Left cardiac atrium (tissue), 4 donors: ENCODE results near the gene LMLN. TPM values are rescaled to one million over a fixed set of nuclear protein-coding genes. Genes with fewer than 3 reads are reported as not detected.
A peak's percentile ranks its signal among the peaks of the same experiment; 100 is the strongest.
"Not testable (repeated sequence)": the region's sequence is repeated elsewhere in the genome, so short reads cannot be mapped to it uniquely, and the experiment has no call there.

ENCODE experiments used
- ATAC-seq, 2 donors: fragments of 200-7000 bp; cut with Tn5 transposase; one replicate each; pipeline ENCODE4 v1.9.1; 2020; ENCODE audit warnings: mild to moderate bottlenecking in 2 of 2, moderate library complexity in 2 of 2
- DNase-seq: peaks from one replicate; pipeline ENCODE4 v3.0.0-alpha.2; 2020
- intact Hi-C, 2 donors: fragments of 100-400 bp; cut with DNase I; formaldehyde crosslinking; loops; one replicate each; pipeline versions ENCODE4 v1.14.1 to v1.15.1; 2022 to 2023
- total RNA-seq, 2 donors: library from RNA; stranded (reverse); fragmentation: NEBNext Ultra II Directional; extraction: Animal tissue kit (Norgen Biotek cat#: 25700); gene quantifications; one replicate each; pipeline ENCODE4 v1.2.1, GENCODE V29; 2021
- donor health status: DM: no; HTN: yes; CAD: no.
- donor health status: DM: no; HTN: yes; CAD: no; lungs with severe emphysema.
- donor health status: DM: yes; HTN: yes; CAD: no.
- donor health status: Dilated cardiomyopathy.

Gene LMLN
- total RNA-seq, 2 donors from 2014 or later, result 6.9 to 7.0 TPM

DNA sequence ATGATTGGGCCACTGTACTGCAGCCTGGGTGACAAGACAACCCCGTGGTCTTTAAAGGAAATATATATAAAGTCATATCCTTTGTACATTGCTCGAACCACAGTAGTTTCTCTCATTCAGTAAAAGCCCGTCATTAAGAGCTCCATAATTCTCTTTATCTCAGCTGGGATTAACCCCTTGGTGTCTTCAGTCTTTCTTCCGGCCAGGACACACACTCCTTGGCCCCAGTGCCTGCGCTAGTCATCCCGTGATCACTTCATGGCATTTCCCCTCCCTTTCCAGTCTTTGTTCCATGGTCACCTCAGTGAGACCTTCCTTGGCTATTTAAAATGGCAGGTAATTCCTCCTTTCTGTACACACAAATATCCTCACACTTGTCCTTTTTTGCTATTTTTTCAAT, 6.7 kb upstream of the LMLN start:
- DNase-seq (no peak), ATAC-seq (no peak)
- intact Hi-C loops, result no loop called here

DNA sequence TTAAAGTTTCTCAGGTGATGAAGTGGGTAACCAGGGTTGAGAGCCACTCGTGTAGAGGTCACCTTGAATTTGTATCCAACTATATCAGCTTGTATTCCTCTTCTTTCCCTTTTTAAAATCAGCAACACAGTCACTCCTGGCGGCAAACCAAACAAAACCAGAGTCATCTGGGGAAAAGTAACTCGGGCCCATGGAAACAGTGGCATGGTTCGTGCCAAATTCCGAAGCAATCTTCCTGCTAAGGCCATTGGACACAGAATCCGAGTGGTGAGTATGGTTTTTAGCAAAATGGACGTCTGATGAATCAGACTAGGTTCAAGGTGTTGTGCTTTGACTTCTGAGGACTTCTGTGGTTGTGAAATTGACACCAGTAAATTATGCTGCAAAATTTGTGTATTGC, 6.1 kb upstream of the LMLN start:
- intact Hi-C loops, result no loop called here
- peak in 1 of 2 donors; percentile 6 for ATAC-seq
- peak; percentile 57 for DNase-seq

DNA sequence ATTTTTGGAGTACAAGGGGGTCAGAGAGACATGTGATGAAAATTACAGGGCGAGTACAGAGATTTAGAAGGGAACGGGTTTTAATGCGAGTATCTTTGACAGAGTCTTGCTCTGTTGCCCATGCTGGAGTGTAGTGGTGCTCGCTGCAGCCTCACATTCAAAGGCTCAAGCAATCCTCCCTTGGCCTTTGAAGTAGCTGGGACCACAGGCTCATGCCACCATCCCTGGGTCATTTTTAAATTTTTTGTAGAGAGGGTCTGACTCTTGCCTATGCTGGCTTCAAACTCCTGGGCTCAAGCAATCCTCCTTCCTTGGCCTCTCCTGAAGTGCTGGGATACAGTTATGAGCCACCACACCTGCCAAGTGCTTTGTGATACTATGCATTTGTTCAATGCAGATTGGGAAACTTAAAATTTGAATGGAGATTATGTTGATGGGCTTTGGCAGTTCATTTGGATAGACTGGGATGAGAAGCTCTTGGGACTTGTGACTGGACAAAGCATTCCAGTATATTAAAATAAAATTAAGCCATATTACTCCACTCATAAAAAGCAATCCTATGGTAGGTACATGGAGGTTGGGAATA, 4.0 kb upstream of the LMLN start:
- ATAC-seq (no peak), DNase-seq (no peak)
- intact Hi-C loops, result no loop called here

DNA sequence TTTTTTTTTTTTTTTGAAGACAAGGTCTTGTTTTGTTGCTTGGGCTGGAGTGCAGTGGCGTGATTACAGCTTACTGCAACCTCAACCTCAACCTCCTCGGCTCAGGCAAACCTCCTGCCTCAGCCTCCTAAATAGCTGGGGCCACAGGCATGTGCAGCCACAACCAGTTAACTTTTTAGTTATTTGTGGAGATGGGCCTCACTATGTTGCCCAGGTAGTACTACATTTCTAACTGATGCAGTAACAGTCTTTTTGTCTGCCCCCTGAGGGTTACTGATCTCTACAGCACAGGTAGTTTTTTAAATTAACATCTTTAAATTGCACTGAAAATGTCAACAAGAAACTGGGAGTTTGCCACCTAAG, 3.4 kb upstream of the LMLN start:
- no peak for ATAC-seq
- no peak for DNase-seq
- intact Hi-C loops, result no loop called here

DNA sequence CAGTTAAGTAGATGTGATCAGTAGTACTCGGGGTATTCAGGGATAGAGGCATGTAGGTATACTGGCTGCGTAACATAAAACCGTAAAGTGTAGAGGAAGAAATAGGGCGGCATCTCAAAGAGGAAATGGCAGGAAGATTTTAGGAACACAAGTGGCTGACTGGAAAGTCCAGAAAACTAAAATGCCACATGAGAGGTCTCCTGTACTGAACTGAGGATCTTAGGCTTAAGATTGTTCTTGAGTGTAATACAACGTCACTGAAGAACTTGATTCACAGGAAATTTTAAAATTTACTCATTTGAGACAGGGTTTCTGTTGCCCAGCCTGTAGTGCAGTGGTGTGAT, 2.3 kb upstream of the LMLN start:
- no peak for ATAC-seq
- intact Hi-C loops, result no loop called here

DNA sequence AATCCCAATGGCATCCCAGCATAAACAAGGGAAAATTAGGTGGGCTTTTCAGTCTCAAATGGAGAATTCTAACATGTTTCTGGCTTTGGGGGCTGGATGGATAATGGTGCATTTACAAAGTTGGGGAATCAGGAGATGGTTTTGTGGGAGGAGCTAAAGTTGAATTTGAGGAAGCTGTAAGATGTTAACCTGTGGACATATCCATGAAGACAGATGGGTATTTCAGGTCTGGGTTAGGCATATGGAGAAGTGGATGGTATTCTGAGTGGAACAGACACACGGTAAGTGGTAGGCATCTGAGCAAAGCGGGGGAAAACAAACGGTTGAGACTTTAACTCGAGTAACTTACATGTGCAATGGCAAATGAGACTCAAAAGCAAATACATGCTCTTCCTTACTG, 1.7 kb upstream of the LMLN start:
- intact Hi-C loops, result no loop called here
- DNase-seq (no peak), ATAC-seq (no peak)

More for the DNA sequence above, 2.3 kb upstream of the LMLN start:
- DNase-seq, result no peak

DNA sequence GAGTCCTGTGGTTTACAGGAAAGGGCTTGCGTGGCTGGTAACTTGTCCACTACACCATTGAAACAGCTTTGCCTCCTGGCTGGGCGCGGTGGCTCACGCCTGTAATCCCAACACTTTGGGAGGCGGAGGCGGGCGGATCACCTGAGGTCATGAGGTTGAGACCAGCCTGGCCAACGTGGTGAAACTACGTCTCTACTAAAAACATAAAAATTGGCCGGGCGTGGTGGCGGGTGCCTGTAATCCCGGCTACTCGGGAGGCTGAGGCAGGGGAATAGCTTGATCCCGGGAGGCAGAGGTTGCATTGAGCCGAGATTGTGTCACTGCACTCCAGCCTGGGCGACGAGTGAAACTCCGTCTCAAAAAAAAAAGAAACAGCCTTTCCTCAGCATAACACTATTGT, 1.2 kb upstream of the LMLN start:
- DNase-seq, ATAC-seq, intact Hi-C loops: not testable (repeated sequence)

DNA sequence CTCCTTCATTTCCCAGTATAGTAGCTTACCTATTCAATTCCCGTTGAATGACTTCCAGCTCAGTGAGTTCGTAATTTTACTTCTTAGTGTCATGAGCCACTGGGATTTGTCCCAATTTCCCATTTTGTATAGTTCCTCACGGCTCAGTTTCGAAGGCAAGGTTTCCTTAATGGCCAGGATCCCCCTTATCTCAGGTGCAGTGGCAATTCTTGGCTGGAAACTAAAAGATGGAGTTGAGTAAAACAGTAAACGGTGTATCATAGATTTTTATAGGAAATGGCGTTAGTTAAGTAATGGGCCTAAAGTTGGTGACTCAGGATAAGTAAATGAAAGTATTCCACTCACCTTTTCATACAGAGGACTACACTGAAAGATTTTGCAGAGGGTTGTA, 522 bp upstream of the LMLN start:
- DNase-seq (no peak), ATAC-seq (no peak)
- intact Hi-C loops, result no loop called here

DNA sequence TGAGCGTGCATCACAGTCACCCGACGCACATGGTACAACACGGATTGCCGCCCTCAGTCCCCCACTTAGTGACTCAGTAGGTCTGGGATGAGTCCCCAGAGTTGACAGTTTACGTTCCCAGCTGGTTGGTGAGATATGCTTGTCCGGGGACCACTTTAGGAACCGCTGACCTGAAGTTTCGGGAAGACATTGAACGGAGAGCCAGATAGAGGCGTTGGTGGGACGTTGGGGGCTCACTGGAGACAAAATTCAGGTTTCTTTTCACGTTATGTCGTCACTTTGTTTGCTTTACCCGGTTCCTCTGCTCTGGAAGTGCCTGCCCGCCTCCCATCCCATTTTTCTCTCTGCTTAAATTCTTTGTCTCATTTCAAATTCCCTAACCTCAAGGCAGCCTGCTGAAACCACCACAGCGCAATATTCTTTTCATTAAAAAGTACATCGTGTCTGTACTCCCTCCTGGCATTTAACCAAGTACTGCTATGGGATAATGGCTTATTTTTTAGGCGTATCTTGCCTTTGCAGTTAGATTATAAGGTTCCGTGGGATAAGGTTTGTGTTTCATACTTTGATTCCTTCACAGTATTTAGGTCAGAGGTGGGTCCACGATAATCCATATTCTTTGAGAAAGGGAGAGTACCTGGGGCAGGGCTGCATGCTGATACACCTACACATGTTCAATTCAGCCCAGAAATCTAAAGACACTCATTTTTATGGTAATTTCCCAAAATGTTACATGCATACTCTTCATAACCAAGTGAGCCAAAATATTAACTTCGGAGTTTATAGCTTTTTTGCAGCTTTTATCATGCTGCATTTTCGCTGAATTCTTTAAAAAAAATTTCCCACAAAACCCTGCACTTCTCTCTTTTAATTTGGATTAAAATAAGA, 921 bp downstream of the LMLN start:
- peak; percentile 37 for DNase-seq
- intact Hi-C loops, result no loop called here
- ATAC-seq, result no peak

DNA sequence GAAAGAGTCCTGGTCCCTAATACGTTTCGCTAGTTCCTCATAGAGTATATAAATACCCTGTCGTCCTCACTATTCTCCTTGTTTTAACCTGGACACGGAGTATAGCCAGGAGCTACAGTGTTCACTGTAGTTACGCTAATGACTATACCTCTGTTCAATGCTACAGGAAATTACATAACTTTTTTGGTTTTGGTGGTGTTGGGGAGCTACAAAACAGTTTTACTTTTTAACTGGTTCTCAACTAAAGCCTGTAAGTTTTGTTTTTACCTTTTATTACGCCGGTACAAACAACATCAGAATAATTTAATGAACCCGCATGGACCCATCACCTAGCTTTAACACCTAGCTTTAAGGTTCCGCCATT, 1.5 kb downstream of the LMLN start:
- intact Hi-C loops, result no loop called here
- no peak for DNase-seq
- ATAC-seq, result no peak

DNA sequence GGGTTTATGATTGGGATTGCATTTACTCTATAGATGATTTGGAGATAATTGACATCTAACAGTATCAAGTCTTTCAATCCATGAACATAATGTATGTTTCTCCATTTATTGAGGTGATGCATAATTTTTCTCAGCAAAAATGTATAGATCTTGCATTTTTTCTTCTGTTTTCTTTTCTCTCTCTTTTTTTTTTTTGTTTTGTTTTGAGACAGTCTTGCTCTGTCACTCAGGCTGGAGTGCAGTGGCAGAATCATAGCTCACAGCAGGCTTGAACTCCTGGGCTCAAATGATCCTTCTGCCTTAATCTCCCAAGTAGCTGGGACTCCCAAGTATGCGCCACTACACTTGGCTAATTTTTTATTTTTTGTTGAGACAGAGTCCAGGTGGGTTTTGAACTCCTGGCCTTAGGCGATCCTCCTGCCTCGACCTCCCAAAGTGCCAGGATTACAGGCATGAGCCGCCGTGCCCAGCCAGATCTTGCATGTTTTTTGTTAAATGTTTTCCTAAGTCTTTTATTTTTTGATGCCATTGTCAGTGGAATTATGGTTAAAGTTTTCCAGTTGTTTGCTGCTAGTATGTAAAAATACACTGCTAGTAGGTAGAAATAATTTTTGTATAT, 3.1 kb downstream of the LMLN start:
- intact Hi-C loops, result no loop called here
- DNase-seq, result no peak
- ATAC-seq, result no peak

DNA sequence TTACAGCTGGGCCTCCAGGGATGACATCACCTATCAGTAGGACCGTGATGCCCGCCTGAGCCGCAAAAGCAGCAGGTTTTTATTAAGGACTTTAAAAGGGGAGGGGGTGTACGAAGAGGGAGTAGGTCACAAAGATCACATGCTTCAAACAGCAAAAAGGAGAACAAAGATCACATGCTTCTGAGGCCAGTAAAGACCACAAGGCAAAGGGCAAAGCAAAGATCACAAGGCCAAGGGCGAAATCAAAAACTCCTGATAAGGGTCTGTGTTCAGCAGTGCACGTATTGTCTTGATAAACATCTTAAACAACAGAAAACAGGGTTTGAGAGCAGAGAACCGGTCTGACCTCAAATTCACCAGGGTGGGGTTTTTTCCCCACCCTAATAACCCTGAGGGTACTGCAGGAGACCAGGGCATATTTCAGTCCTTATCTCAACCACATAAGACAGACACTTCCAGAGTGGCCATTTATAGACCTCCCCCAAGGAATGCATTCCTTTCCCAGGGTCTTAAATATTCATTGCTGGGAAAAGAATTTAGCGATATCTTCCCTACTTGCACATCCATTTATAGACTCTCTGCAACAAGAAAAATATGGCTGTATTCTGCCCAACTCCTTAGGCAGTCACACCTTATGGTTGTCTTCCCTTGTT, 7.4 kb downstream of the LMLN start:
- DNase-seq, ATAC-seq, intact Hi-C loops: not testable (repeated sequence)

DNA sequence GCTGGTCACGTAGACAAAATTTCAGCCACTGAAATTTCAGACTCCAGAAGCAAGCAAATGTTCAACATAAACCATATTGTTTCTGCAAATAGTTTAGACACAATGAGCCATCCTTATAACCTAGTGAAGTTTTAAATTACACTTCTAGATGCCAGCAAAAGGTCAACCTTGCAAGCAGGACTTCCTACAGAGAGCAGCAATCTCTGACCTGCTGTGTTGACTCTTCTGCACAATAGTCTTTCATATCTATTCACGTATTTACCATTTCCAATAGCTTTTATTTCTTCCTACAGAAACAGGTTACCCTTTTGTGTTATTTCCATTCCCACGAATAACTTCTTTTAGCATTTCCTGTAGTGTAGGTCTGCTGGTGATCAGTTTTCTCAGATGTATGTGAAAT, 10.6 kb downstream of the LMLN start:
- intact Hi-C loops, result no loop called here
- DNase-seq, result no peak
- no peak for ATAC-seq

DNA sequence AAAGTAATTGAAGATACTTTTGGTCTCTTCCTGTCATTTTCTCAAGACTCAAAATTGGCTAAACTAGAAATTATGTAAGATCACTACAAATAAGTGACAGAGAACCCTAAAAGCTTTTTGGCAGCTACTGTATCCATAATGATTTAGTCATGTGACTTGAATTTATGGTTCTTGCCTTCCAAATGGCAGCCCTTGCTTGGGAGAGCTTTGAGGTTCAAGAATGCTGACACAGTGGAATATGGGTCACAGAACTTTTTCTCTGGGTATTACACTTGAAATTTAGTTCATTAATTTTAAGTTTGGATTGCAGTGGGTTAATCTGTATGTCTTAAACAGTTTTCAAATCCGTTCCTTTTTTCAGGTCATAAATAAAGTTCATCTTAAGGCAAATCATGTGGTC, 14.0 kb downstream of the LMLN start:
- DNase-seq, result no peak
- intact Hi-C loops, result no loop called here
- no peak for ATAC-seq

DNA sequence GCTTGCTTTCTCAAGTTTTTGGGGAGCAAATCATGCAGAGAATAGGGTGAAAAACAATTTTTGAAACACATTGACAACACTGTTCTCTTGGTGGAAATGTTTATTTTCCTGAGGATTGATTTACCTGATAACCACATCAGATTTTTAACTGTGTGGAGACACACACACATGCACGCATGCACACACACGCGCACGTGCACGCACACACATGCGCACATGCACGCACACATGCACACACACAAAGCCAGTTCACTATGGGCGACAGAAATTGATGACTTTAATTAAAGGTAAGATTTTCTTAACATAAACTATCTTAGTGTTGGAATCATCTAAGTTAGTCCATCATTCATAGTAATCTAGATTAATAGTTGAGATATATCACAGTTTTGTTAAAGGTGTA, 15.3 kb downstream of the LMLN start:
- intact Hi-C loops, result no loop called here
- DNase-seq (no peak), ATAC-seq (no peak)

DNA sequence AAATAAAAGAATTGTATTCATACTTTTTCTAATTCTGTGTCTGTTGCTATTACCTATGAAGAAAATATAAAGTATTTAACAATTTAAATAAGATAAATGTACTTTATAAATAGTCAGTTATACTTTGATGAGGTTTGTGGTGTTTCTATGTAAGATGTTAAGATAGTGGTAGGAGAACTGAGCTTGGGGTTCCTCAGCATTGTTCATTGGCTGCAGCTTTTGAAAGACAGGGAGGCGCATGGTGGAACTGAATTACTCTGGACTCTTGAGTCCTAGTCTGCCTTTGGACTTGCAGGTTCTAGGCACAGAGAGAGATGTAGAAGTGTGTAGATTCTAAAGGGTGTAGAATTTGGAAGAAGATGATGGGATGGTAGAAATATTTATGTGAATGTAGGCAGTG, 23.1 kb downstream of the LMLN start:
- no peak for ATAC-seq
- intact Hi-C loops, result no loop called here
- no peak for DNase-seq

DNA sequence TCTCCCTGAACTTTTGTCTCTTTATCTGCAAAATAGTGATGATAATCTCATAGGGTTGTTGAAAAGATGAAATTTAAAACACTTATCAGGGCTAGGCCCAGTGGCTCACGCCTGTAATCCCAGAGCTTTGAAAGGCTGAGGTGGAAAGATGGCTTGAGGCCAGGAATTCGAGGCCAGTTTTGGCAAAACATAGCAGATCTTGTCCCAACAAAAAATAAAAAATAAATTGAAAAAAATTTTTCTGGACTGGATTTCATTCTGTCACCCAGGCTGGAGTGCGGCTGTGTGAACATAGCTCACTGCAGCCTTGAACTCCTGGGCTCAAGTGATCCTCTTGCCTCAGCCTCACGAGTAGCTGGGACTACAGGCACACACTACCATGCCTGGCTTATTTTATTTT, 29.6 kb downstream of the LMLN start:
- ATAC-seq (no peak), DNase-seq (no peak)
- intact Hi-C loops, result no loop called here

DNA sequence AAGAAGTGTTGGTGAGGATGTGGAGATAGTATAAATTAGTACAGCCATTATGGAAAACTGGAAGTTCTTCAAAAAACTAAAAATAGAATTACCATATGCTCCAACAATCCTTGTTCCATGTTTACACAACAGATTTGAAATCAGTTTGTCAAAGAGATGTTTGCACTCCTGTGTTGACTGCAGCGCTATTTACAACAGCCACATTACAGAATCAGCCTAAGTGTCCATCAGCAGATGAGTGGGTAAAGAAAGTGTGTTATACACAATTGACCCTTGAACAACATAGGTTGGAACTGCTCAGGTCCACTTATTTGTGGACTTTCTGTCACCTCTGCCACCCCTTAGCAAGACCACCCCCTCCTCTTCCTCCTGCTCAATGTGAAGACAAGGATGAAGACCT, 34.7 kb downstream of the LMLN start:
- intact Hi-C loops, result no loop called here
- DNase-seq, result no peak
- no peak for ATAC-seq

DNA sequence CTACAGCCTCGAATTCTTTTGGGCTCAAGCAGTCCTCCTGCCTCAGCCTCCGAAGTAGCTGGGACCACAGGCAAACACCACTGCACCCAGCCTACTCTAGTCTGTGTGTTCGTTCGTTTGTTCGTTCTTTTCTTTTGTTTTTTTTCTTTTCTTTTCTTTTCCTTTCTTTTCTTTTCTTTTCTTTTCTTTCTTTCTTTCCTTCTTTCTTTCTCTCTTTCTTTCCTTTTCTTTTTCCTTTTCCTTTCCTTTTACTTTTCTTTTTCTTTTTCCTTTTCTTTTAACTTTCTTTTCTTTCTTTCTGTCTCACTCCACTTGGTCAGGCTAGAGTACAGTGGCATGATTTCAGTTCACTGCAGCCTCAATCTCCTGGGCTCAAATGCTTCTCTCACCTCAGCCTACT, 36.8 kb downstream of the LMLN start:
- DNase-seq (no peak), ATAC-seq (no peak)
- intact Hi-C loops, result no loop called here

DNA sequence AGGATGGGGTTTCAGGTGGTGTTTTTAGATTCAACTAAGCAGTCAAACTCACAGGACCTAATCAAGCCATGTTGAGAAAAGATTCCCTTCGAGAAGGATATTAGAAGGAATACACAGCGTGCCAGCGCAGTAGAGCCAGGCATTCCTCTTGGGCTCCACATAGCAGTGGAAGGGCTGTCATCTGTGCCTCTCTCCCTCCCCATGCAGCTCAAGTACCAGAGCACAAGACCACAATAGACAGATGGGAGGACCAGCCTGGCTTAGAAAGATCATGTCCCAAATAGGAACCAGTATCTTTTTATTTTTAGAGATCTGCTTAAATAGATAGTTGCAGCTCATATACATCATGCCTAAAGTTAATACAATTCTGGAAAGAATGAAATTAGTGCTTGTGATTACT, 37.9 kb downstream of the LMLN start:
- no peak for DNase-seq
- intact Hi-C loops, result no loop called here
- ATAC-seq, result no peak
